ENCODE measurements around the gene D2HGDH. TPM values are rescaled to one million over a fixed set of nuclear protein-coding genes. Genes with fewer than 3 reads are reported as not detected.

D2HGDH gene
- total RNA-seq, result 12.5 and 19.4 TPM in 2 replicates

- peak; percentile 89 for DNase-seq
Measured at GRCh38 chr2:241734467-241735208, at the start of gene D2HGDH. Gene D2HGDH (plus strand): TSS chr2:241734630. CDS start chr2:241735225, 595 bp downstream.

- peak; percentile 24 for DNase-seq
Measured at GRCh38 chr2:241686324-241686649, 48.1 kb upstream of the D2HGDH start.

GRCh38 chr2:241686650-241687425 lies 47.6 kb upstream of the D2HGDH start, which contains the start of gene DTYMK:
Gene DTYMK (minus strand): TSS chr2:241686815. CDS start chr2:241686783, 32 bp downstream.
- peak; percentile 98 for DNase-seq

DNA sequence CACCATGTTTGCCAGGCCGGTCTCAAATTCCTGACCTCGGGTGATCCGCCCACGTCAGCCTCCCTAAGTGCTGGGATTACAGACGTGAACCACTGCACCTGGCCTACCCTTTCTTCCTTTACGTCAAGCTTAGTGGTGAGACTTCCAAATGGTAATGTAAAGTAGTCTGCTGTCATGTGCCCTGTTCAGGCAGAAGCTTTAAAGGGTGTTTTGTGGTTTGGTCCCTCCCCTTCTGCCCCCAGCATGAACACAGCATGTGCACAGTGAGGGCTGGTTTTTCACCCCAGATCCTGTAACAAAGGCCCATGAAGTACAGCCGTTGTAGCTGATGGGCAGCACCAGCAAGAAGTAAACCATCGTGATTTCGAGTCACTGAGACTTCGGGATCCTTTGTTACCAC lies 45.1 kb upstream of the D2HGDH start:
- DNase-seq, result no peak

DNA sequence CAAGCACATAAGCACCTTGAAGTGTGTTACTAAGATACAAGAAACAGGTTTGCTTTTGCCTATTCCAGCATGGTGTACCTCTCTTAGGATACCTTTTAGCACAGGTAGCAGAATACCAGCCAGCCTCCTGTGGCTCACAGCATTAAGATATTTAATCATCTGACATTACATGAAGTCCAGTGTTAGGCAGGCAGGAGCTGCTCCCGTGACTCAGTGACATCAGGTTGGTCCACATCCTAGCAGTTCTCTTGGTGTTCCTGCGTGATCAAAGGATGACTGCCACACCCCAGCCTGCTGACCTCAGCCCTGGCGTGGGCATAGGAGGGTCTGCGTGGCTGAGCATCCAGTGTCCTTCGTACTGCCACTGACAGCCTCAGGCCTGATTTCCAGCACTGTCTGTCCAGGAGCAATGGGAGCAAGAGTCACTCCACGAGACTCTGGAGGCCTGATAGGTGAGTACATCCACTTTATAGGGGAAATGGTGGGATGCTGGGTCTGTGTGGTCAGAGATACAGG lies 44.2 kb upstream of the D2HGDH start:
- DNase-seq, result no peak

DNA sequence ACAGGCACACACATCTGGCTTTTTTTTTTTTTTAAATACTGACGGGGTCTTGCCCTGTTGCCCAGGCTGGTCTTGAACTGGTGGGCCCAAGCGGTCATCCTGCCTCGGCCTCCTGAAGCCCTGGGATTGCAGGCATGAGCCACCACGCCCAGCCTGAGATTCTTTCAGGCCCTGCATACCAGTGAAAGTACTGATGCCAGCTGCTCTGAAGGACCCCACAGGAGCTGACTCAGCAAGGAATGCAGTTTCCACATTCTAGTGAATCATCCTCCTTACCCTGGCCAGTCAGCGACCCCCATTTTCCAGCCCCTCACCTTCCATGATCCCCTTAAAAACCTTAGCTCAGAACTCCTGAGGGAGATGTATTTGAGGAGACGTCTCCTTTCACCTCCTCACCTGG lies 42.0 kb upstream of the D2HGDH start:
- no peak for DNase-seq

GRCh38 chr2:241695651-241696050 lies 38.8 kb upstream of the D2HGDH start:
- DNase-seq, result no peak

DNA sequence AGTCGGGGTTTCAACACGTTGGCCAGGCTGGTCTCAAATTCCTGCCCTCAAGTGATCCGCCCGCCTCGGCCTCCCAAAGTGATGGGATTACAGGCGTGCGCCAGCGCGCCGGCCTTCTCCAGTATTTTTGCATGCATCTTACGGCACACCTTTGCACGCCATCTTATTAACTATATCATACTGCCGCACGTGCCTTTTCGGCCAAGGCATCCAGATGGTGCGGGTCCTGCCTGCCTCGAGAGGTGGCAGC lies 33.4 kb upstream of the D2HGDH start:
- DNase-seq, result no peak

GRCh38 chr2:241701399-241702154 lies 32.9 kb upstream of the D2HGDH start, which contains the start of gene ING5:
Gene ING5 (plus strand): TSS chr2:241702039. CDS start chr2:241702066, 27 bp downstream.
- DNase-seq, result peak; percentile 96

GRCh38 chr2:241702155-241703031 lies 32.0 kb upstream of the D2HGDH start:
- DNase-seq, result peak; percentile 92

DNA sequence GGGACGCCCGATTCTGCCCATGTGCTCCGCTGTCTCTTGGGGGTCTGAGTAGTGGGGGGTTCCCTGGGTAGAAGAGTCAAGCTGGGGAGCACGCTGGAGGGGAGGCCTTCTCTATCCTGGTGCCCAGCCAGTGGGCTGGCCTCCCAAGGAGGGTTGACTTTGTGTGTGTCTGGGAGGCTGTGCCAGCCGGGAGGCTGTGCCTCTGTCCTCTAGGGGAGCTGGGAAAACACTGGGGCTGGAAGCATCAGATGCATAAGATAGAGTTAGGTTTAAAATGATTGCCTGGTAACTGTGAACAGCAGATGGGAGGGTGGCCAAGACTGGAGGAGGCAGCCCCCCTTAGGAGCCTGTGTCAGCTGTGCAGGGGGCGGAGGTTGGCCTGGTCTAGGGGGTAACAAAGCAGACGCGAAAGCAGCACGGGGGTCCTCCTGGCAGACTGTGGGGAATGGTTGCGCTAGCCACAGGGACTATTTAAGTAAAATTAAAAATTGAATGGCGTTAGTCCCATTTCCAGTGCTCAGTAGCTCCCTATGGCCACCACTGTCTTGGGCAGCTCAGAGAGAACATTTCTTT lies 31.3 kb upstream of the D2HGDH start:
- peak; percentile 30 for DNase-seq

DNA sequence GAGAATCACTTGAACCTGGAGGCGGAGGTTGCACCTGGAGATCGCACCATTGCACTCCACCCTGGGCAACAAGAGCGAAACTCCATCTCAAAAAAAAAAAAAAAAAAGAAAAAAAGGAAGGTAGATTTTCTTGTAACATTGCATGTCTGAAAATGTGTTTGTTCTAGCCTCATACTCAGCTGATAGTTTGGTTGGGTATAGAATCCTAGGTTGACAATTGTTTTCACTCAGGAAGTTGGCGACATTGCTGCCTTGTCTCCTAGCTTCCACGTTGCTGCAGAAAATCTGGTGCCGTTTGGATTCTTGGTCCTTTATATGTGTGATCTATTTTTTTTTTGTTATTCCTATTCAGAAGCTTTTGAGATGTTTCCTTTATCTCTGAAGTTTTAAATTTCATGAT lies 27.9 kb upstream of the D2HGDH start:
- DNase-seq, result no peak

- DNase-seq, result no peak
Measured at GRCh38 chr2:241708879-241709278, 25.6 kb upstream of the D2HGDH start.

DNA sequence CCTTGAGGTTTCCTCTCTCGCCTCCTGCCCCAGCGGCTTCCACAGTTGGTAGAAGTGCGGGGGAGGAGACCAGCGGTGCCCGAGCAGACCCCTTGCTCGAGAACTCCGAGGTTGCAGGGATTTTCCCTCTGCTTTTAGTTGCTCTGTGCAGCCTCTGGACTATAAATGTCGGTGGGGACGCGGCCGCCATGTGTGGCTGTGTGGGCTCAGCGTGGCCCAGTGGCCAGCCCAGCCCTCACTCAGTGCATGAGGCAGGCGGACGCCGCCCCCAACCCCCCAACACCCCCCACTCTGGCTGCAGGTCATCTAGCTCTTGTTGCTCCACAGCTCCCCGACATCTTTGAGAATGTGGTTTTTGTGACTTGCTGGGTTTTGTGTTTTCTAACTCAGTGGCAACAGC lies 15.3 kb upstream of the D2HGDH start:
- no peak for DNase-seq

DNA sequence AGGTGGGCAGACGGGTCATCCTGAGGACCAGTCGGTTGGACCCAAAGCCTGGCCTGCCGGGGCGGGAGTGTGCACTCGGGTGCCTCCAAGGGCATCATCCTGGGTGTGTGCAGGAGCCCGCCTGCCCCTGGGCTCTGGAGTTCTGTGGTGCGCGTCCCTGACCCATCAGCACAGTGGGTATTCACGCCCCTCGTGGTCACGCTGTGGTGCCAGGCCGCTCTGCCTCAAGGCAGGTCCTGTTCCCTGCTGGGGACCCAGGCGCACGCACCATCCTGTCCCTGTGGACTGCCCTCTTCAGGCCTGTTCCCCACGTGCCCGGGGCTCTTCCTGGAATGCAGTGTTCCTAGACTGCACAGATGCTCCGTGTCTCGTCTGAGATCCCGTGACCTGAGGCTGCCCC lies 14.3 kb upstream of the D2HGDH start:
- no peak for DNase-seq

GRCh38 chr2:241720560-241720959 lies 13.9 kb upstream of the D2HGDH start:
- no peak for DNase-seq

DNA sequence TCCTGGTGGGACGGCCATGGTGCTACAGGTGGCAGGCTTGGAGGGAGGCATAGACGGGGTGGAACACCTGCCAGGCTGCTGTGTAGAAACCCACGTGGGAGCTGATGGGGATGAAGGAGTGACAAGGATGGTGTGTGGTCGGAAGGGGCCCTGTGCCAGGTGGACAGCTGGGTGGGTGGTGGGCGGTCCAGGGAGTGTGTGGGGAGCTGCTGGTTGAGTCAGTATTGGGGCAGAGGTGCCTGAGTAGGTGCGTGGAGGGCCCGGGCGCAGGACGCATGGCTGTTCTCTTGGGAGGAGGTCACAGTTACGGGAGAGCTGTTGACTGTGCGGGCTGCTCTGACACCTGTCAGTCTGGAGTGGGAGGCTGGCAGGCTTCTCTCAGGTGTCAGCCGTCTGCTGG lies 12.6 kb upstream of the D2HGDH start:
- no peak for DNase-seq

DNA sequence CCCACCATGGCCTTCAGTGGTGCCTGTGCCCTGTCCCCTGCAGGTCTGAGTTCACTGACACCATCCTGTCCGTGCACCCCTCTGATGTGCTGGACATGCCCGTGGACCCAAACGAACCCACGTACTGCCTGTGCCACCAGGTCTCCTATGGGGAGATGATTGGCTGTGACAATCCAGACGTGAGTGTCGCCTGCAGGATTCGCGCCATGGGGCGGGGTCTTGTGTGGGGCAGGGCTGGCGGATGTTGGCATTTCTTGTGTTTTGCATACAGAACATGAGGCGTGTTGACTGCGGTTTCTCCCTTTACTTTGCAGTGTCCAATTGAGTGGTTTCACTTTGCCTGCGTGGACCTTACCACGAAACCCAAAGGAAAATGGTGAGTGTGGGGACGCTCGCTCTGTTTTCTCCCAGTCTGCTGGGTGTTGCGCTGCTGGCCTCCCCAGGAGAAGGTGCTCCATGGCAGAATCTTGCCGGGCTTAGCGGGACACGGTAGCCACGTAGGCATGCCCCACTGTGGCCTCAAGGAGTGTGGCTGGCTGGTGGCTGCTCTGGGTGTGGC lies 11.5 kb upstream of the D2HGDH start:
- DNase-seq, result no peak

GRCh38 chr2:241724259-241724974 lies 10.0 kb upstream of the D2HGDH start:
- peak; percentile 32 for DNase-seq

DNA sequence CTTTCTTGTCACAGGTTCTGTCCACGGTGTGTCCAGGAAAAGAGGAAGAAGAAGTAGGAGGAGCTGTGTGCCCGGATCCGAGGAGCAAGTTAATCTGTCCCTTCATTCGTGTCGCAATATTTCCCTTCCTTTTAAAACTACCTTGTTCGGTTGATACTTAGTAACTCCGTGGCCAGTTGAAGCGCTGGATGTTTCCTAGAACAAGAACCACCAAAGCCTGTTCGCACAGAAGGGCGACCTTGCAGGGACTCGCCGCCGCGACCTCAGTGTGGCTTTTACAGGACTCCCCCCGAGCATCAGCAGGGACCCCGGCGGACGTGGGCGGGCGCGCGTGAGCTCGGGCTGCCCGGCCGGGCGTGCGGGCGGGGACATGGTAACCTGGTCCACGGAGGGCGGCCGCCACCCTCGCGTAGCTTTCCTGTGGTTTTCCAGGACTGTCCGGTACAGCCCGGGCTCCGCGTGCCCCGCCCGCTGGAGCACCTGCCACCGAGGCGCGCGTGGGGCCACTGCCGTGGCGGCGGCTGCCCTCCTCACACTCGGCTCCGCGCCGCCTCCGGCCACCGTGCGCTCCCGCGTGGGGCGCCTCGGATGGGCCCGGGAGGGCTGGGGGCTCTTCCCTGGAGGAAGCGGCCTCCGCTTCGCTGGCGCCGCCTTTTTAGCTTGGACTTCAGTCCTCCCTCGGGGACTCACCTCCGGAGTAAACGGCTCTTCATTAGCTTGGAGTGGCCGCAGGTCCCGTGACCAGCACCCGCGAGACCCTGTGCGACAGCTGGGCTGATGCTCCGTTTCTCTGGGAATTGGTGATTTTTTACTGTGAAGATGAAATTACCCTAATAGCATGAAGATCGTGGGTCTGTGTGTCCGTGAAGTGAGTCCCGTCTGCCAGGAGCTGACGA lies 9.2 kb upstream of the D2HGDH start:
- DNase-seq, result no peak

All from dermis blood vessel endothelial cell (primary cell).